ENCODE results near the gene KRTAP5-5. TPM values are rescaled to one million over a fixed set of nuclear protein-coding genes. Genes with fewer than 3 reads are reported as not detected.
"Not testable (repeated sequence)": the region's sequence is repeated elsewhere in the genome, so short reads cannot be mapped to it uniquely, and the experiment has no call there.

KRTAP5-5 gene
- total and polyA plus RNA-seq, 2 experiments from 2014 or later, result not detected

DNA sequence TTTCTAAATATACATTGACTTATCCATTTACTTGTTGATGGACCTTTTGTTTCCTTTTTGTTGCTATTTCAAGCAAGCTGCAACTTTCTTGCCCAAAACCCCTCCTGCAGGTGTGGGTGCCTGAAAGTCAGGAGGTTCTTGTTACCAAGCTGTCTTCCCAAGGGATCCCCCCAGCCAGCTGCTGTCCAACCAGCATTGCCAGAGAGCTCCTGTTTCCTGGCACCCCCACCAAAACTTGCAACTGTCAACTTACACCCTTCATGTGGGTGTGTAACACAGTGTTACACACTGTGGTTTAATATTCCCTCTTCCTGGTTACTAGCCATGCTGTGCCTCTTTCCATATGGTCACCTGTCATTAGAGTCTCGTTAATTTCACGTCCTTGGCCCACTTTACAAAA lies 42.9 kb upstream of the KRTAP5-5 start (continued):
- TF ChIP-seq, protein P1, sequence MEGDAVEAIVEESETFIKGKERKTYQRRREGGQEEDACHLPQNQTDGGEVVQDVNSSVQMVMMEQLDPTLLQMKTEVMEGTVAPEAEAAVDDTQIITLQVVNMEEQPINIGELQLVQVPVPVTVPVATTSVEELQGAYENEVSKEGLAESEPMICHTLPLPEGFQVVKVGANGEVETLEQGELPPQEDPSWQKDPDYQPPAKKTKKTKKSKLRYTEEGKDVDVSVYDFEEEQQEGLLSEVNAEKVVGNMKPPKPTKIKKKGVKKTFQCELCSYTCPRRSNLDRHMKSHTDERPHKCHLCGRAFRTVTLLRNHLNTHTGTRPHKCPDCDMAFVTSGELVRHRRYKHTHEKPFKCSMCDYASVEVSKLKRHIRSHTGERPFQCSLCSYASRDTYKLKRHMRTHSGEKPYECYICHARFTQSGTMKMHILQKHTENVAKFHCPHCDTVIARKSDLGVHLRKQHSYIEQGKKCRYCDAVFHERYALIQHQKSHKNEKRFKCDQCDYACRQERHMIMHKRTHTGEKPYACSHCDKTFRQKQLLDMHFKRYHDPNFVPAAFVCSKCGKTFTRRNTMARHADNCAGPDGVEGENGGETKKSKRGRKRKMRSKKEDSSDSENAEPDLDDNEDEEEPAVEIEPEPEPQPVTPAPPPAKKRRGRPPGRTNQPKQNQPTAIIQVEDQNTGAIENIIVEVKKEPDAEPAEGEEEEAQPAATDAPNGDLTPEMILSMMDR (conservative IDR thresholded peaks at IDR 0.05; ENCODE audit: low read depth in 2 of 2), result no peak
- TF ChIP-seq ZNF331 (CRISPR knock-in tag; IDR thresholded peaks at IDR 0.05; ENCODE audit: low read depth), result no peak

GRCh38 chr11:1589191-1589963 lies 40.2 kb upstream of the KRTAP5-5 start:
- not testable (repeated sequence) for H3K4me3 Mint-ChIP-seq; H3K79me2 ChIP-seq (replicated peaks; ENCODE audit: insufficient read depth); H3K4me2 ChIP-seq; H3K36me3 ChIP-seq (ENCODE audit: insufficient read depth); H3K36me3 Mint-ChIP-seq (ENCODE audit: low read depth); DNase-seq (ENCODE audit: low spot score); ATAC-seq; H2AFZ ChIP-seq; H4K20me1 ChIP-seq (replicated peaks; ENCODE audit: insufficient read depth); H3K4me1 ChIP-seq (ENCODE audit: insufficient read depth); H3K27me3 ChIP-seq (ENCODE audit: insufficient read depth); H3K27ac ChIP-seq (ENCODE audit: low read depth); H3K9me2 ChIP-seq (ENCODE audit: insufficient read depth); H3F3A ChIP-seq (replicated peaks; ENCODE audit: low read depth); H3K4me1 Mint-ChIP-seq; H3K27ac Mint-ChIP-seq; H3K9me3 Mint-ChIP-seq; H3K4me3 ChIP-seq
- H3K27me3 Mint-ChIP-seq (ENCODE audit: insufficient read depth, low read depth, poor library complexity), result peaks cover 17% of the 10 kb centered on the region

DNA sequence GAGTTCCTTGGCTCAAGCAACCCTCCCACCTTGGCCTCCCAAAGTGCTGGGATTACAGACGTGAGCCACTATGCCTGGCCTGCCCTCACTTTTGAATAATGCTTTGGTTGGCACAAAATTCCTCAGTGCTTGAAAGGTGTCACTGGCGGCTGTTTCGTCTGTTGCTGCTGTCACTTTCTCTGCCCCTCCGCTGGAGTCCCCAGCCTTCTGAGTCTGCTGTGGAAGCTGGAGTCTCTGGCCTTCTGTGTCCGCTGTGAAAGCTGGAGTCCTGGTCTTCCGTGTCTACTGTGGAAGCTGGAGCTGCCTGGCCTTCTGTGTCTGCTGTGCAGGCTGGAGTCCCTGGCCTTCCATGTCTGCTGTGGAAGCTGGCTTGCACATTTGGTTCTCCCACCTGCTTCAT lies 39.6 kb upstream of the KRTAP5-5 start:
- Histone ChIP-seq H3K27me3 (ENCODE audit: insufficient read depth) (no peaks in the 10 kb centered on the region), H3K36me3 (ENCODE audit: insufficient read depth) (no peaks in the 10 kb centered on the region), H3K79me2 (replicated peaks; ENCODE audit: insufficient read depth) (no peaks in the 10 kb centered on the region), H3K4me3 (no peak overlapping the region), H3K4me2 (no peak overlapping the region), H3K27ac (ENCODE audit: low read depth) (no peak overlapping the region), H3K9me2 (ENCODE audit: insufficient read depth) (no peaks in the 10 kb centered on the region), H3K4me1 (ENCODE audit: insufficient read depth) (no peaks in the 10 kb centered on the region), H3F3A (replicated peaks; ENCODE audit: low read depth) (no peaks in the 10 kb centered on the region), H2AFZ (no peak overlapping the region), H4K20me1 (replicated peaks; ENCODE audit: insufficient read depth) (no peaks in the 10 kb centered on the region)
- TF ChIP-seq NANOG (IDR thresholded peaks at IDR 0.05; ENCODE audit: borderline replicate concordance) (no peak), REST (IDR thresholded peaks at IDR 0.05; ENCODE audit: unreplicated experiment) (no peak), POLR2AphosphoS5 (IDR thresholded peaks at IDR 0.05; ENCODE audit: low read depth) (no peak)
- TF ChIP-seq, protein P2, sequence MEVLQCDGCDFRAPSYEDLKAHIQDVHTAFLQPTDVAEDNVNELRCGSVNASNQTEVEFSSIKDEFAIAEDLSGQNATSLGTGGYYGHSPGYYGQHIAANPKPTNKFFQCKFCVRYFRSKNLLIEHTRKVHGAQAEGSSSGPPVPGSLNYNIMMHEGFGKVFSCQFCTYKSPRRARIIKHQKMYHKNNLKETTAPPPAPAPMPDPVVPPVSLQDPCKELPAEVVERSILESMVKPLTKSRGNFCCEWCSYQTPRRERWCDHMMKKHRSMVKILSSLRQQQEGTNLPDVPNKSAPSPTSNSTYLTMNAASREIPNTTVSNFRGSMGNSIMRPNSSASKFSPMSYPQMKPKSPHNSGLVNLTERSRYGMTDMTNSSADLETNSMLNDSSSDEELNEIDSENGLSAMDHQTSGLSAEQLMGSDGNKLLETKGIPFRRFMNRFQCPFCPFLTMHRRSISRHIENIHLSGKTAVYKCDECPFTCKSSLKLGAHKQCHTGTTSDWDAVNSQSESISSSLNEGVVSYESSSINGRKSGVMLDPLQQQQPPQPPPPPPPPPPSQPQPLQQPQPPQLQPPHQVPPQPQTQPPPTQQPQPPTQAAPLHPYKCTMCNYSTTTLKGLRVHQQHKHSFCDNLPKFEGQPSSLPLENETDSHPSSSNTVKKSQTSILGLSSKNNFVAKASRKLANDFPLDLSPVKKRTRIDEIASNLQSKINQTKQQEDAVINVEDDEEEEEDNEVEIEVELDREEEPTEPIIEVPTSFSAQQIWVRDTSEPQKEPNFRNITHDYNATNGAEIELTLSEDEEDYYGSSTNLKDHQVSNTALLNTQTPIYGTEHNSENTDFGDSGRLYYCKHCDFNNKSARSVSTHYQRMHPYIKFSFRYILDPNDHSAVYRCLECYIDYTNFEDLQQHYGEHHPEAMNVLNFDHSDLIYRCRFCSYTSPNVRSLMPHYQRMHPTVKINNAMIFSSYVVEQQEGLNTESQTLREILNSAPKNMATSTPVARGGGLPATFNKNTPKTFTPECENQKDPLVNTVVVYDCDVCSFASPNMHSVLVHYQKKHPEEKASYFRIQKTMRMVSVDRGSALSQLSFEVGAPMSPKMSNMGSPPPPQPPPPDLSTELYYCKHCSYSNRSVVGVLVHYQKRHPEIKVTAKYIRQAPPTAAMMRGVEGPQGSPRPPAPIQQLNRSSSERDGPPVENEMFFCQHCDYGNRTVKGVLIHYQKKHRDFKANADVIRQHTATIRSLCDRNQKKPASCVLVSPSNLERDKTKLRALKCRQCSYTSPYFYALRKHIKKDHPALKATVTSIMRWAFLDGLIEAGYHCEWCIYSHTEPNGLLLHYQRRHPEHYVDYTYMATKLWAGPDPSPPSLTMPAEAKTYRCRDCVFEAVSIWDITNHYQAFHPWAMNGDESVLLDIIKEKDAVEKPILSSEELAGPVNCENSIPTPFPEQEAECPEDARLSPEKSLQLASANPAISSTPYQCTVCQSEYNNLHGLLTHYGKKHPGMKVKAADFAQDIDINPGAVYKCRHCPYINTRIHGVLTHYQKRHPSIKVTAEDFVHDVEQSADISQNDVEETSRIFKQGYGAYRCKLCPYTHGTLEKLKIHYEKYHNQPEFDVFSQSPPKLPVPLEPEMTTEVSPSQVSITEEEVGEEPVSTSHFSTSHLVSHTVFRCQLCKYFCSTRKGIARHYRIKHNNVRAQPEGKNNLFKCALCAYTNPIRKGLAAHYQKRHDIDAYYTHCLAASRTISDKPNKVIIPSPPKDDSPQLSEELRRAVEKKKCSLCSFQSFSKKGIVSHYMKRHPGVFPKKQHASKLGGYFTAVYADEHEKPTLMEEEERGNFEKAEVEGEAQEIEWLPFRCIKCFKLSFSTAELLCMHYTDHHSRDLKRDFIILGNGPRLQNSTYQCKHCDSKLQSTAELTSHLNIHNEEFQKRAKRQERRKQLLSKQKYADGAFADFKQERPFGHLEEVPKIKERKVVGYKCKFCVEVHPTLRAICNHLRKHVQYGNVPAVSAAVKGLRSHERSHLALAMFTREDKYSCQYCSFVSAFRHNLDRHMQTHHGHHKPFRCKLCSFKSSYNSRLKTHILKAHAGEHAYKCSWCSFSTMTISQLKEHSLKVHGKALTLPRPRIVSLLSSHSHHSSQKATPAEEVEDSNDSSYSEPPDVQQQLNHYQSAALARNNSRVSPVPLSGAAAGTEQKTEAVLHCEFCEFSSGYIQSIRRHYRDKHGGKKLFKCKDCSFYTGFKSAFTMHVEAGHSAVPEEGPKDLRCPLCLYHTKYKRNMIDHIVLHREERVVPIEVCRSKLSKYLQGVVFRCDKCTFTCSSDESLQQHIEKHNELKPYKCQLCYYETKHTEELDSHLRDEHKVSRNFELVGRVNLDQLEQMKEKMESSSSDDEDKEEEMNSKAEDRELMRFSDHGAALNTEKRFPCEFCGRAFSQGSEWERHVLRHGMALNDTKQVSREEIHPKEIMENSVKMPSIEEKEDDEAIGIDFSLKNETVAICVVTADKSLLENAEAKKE (CRISPR knock-in tag; IDR thresholded peaks at IDR 0.05), result no peak
- ATAC-seq, result no peak
- H3K4me1 Mint-ChIP-seq, result no peaks in the 10 kb centered on the region
- no peak overlapping the region for H3K4me3 Mint-ChIP-seq
- no peaks in the 10 kb centered on the region for H3K9me3 Mint-ChIP-seq
- H3K36me3 Mint-ChIP-seq (ENCODE audit: low read depth), result no peaks in the 10 kb centered on the region
- no peak overlapping the region for H3K27ac Mint-ChIP-seq
- H3K27me3 Mint-ChIP-seq (ENCODE audit: insufficient read depth, low read depth, poor library complexity), result peaks cover 13% of the 10 kb centered on the region
- no peak for DNase-seq (ENCODE audit: low spot score)
